HG03135 (cell line): ENCODE results near the gene AIMP2.
"Not testable (repeated sequence)": the region's sequence is repeated elsewhere in the genome, so short reads cannot be mapped to it uniquely, and the experiment has no call there.

Source experiments
- ATAC-seq: cut with Tn5 transposase; IDR thresholded peaks from one replicate; pipeline ENCODE4 v1.9.1; 2021; ENCODE audit warnings: mild to moderate bottlenecking, moderate library complexity; ENCODE audit not compliant: unreplicated experiment

Gene AIMP2

GRCh38 chr7:6026011-6026819 lies 17.1 kb downstream of the AIMP2 start:
- ATAC-seq = peak; percentile 83

GRCh38 chr7:6026820-6027311 lies 17.8 kb downstream of the AIMP2 start:
- ATAC-seq = no peak

- ATAC-seq = no peak
Measured at GRCh38 chr7:6027806-6028365, 18.8 kb downstream of the AIMP2 start.

- ATAC-seq = no peak
Measured at GRCh38 chr7:6028563-6028962, 19.5 kb downstream of the AIMP2 start.

- no peak for ATAC-seq
Measured at GRCh38 chr7:6030988-6031387, 21.9 kb downstream of the AIMP2 start, which contains the start of gene ANKRD61. Gene ANKRD61, plus strand, starts transcription at chr7:6031376. Its CDS starts 0 bp downstream, at chr7:6031376.

GRCh38 chr7:6031567-6031966 lies 22.5 kb downstream of the AIMP2 start:
- no peak for ATAC-seq

GRCh38 chr7:6032167-6032566 lies 23.1 kb downstream of the AIMP2 start:
- ATAC-seq = no peak

- no peak for ATAC-seq
Measured at GRCh38 chr7:6032641-6033040, 23.6 kb downstream of the AIMP2 start.

GRCh38 chr7:6035165-6035564 lies 26.1 kb downstream of the AIMP2 start:
- ATAC-seq = no peak

- no peak for ATAC-seq
Measured at GRCh38 chr7:6035686-6036085, 26.6 kb downstream of the AIMP2 start.

- no peak for ATAC-seq
Measured at GRCh38 chr7:6049780-6050179, 40.7 kb downstream of the AIMP2 start.

- not testable (repeated sequence) for ATAC-seq
Measured at GRCh38 chr7:6051185-6051584, 42.1 kb downstream of the AIMP2 start.

GRCh38 chr7:6056616-6057015 lies 47.5 kb downstream of the AIMP2 start:
- ATAC-seq = no peak

GRCh38 chr7:6057316-6058129 lies 48.5 kb downstream of the AIMP2 start:
- ATAC-seq = no peak

- not testable (repeated sequence) for ATAC-seq
Measured at GRCh38 chr7:6059941-6060340, 50.9 kb downstream of the AIMP2 start.

GRCh38 chr7:6071406-6071805 lies 62.3 kb downstream of the AIMP2 start:
- ATAC-seq = no peak
